ENCODE results near the gene STARD8.

STARD8 gene

DNA sequence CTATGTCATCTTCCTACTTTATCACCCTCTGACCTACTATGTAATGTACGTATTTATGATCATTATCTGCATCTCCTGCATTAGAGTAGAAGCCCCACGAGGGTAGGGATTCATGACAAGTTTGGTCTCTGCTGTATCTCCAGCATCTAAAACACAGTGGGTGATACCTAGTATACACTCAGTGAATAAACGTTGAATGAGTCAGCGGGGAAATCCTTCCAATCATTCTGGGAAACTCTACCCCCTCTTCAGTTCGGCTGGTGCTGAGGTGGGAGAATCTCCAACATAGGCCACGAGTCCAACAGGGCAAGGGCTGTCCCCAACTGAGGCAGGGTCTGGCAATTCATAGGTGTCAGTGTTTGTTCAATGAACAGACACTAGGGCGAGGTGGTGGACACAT, 106.9 kb downstream of the STARD8 start:
- Histone ChIP-seq H3K9ac (ENCODE audit: low read length in 5 of 5) (no peak overlapping the region), H3K9me3 (ENCODE audit: control insufficient read depth in 5 of 5, low read length in 5 of 5) (peaks cover 0 to 2% (median 0%) of the 10 kb centered on the region in 5 donors), H3K4me1 (ENCODE audit: control insufficient read depth in 5 of 5, insufficient read depth in 5 of 5, low read length in 5 of 5) (no peaks in the 10 kb centered on the region), H3K4me3 (ENCODE audit: low read depth in 1 of 5, low read length in 5 of 5) (no peak overlapping the region), H3K27me3 (ENCODE audit: control insufficient read depth in 5 of 5, insufficient read depth in 4 of 5, low read length in 5 of 5) (peaks cover 6 to 17% (median 9%) of the 10 kb centered on the region in 5 donors), H3K36me3 (ENCODE audit: control insufficient read depth in 5 of 5, insufficient read depth in 5 of 5, low read length in 5 of 5) (no peaks in the 10 kb centered on the region), H3K27ac (ENCODE audit: low read depth, low read length) (no peak overlapping the region)

DNA sequence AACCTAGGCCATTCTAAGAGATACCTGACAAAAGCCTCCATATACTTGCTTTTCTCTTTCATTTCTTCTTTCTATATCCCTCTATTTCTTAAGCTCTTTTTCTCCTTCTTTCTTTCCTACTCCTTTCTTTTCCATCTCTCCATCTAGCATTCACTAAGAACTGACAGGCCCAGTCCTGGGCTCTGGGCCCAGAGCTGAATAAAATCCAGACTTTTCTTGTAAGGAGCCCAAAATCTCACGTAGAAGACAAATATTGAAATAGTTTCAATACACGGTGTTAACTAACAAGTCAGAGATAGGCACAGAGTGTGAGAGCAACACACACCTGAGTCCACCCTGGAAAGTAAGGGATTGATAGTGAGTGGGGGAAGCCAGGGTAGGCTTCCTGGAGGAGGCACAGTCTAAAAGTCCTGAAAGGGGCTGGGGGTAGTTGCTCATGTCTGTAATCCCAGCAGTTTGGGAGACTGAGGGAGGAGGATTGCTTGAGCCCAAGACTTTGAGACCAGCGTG, 108.2 kb downstream of the STARD8 start:
- H3K9me3 ChIP-seq (ENCODE audit: control insufficient read depth in 5 of 5, low read length in 5 of 5) = no peaks in the 10 kb centered on the region
- H3K4me3 ChIP-seq (ENCODE audit: low read depth in 1 of 5, low read length in 5 of 5) = no peak overlapping the region
- H3K27me3 ChIP-seq (ENCODE audit: control insufficient read depth in 5 of 5, insufficient read depth in 4 of 5, low read length in 5 of 5) = peaks cover 6 to 21% (median 14%) of the 10 kb centered on the region in 5 donors
- H3K4me1 ChIP-seq (ENCODE audit: control insufficient read depth in 5 of 5, insufficient read depth in 5 of 5, low read length in 5 of 5) = no peaks in the 10 kb centered on the region
- H3K36me3 ChIP-seq (ENCODE audit: control insufficient read depth in 5 of 5, insufficient read depth in 5 of 5, low read length in 5 of 5) = no peaks in the 10 kb centered on the region
- H3K27ac ChIP-seq (ENCODE audit: low read depth, low read length) = no peak overlapping the region
- H3K9ac ChIP-seq (ENCODE audit: low read length in 5 of 5) = no peak overlapping the region

DNA sequence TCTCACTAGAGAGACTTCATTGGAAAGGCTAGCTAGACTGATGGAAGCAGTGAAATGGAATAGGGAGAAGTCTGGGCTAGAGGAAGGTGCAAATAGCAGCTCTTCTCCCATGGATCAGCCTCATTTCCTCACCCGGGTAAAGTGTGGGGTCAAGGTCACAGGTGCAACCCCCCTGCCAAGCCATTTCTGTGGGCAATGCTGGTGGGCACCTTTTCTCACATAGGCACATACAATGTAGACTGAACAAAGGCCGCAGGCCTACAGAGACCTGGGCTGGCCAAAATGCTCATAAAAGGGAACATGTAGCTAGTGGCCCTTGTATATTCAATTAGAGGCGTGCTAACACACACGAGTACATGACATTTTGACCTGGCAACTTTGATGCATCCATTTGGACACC, 109.9 kb downstream of the STARD8 start:
- Histone ChIP-seq H3K27ac (ENCODE audit: low read depth, low read length) (no peak overlapping the region), H3K36me3 (ENCODE audit: control insufficient read depth in 5 of 5, insufficient read depth in 5 of 5, low read length in 5 of 5) (no peaks in the 10 kb centered on the region), H3K4me1 (ENCODE audit: control insufficient read depth in 5 of 5, insufficient read depth in 5 of 5, low read length in 5 of 5) (no peaks in the 10 kb centered on the region), H3K9me3 (ENCODE audit: control insufficient read depth in 5 of 5, low read length in 5 of 5) (no peaks in the 10 kb centered on the region), H3K4me3 (ENCODE audit: low read depth in 1 of 5, low read length in 5 of 5) (no peak overlapping the region), H3K27me3 (ENCODE audit: control insufficient read depth in 5 of 5, insufficient read depth in 4 of 5, low read length in 5 of 5) (peaks cover 6 to 21% (median 7%) of the 10 kb centered on the region in 5 donors), H3K9ac (ENCODE audit: low read length in 5 of 5) (no peak overlapping the region)

DNA sequence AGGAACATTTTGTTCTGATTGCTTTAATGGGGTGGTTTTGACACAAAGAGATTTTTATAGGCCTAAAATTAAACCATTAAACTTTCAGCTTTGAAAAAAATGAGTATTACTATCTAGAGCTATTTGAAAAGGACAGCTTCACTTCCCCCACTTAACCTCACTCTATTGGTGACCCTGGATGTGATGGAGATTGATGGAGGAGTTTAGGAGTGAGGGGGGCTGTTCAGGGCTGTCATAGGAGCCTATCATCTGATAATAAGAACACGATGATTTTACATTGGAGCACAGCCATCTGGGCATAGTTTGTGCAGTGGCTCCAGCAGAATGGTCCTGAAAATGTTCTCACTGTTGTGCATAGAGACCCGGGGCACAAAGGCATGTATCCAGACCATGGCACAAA, 110.3 kb downstream of the STARD8 start:
- Histone ChIP-seq H3K4me1 (ENCODE audit: control insufficient read depth in 5 of 5, insufficient read depth in 5 of 5, low read length in 5 of 5) (no peaks in the 10 kb centered on the region), H3K27ac (ENCODE audit: low read depth, low read length) (no peak overlapping the region), H3K36me3 (ENCODE audit: control insufficient read depth in 5 of 5, insufficient read depth in 5 of 5, low read length in 5 of 5) (no peaks in the 10 kb centered on the region), H3K9ac (ENCODE audit: low read length in 5 of 5) (no peak overlapping the region), H3K4me3 (ENCODE audit: low read depth in 1 of 5, low read length in 5 of 5) (no peak overlapping the region), H3K9me3 (ENCODE audit: control insufficient read depth in 5 of 5, low read length in 5 of 5) (no peaks in the 10 kb centered on the region), H3K27me3 (ENCODE audit: control insufficient read depth in 5 of 5, insufficient read depth in 4 of 5, low read length in 5 of 5) (peaks cover 6 to 21% (median 7%) of the 10 kb centered on the region in 5 donors)

DNA sequence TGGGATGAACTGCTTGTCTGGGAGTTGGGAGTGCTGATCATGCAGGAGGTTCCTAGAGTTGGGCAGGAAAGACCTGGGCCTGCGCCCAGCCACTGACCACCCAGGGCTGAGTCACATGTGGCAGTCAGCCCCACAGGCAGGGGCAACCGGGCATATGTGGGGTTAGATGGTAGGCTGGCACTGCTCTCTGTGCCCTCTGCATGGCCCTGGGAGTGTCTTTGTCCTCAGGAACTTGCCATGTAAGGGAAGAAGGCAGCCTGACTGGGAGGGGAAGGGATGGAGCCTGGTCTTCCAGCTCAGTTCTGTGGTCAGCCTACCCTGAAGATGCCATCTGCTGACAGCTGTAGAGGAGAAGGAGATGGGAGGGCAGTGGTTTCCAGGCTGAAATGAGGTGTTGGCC, 111.2 kb downstream of the STARD8 start:
- H3K4me3 ChIP-seq (ENCODE audit: low read depth in 1 of 5, low read length in 5 of 5) = no peak overlapping the region
- H3K9me3 ChIP-seq (ENCODE audit: control insufficient read depth in 5 of 5, low read length in 5 of 5) = no peaks in the 10 kb centered on the region
- H3K4me1 ChIP-seq (ENCODE audit: control insufficient read depth in 5 of 5, insufficient read depth in 5 of 5, low read length in 5 of 5) = no peaks in the 10 kb centered on the region
- H3K9ac ChIP-seq (ENCODE audit: low read length in 5 of 5) = no peak overlapping the region
- H3K36me3 ChIP-seq (ENCODE audit: control insufficient read depth in 5 of 5, insufficient read depth in 5 of 5, low read length in 5 of 5) = no peaks in the 10 kb centered on the region
- H3K27me3 ChIP-seq (ENCODE audit: control insufficient read depth in 5 of 5, insufficient read depth in 4 of 5, low read length in 5 of 5) = peaks cover 5 to 21% (median 7%) of the 10 kb centered on the region in 5 donors
- no peak overlapping the region for H3K27ac ChIP-seq (ENCODE audit: low read depth, low read length)

DNA sequence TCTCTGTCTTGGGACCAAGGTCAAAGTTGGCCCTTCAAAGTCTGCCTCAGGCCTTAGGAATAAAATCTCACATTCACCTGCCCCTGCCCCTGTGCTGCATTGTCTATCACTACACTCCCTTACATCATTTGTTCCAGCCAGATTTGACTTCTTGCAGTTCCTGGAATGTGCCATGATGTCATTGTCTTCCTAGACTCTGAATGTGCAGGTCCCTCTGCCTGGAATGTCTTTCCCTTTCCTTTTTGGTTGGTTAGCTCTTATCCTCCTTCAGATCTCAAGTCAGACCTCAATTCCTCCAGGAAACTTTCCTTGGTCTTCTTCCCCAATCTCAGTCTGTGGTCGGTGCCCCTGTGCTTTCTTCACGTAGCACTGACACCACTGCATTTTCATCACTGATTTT, 113.6 kb downstream of the STARD8 start:
- Histone ChIP-seq H3K9me3 (ENCODE audit: control insufficient read depth in 5 of 5, low read length in 5 of 5) (peaks cover 0 to 4% (median 0%) of the 10 kb centered on the region in 5 donors), H3K4me1 (ENCODE audit: control insufficient read depth in 5 of 5, insufficient read depth in 5 of 5, low read length in 5 of 5) (no peaks in the 10 kb centered on the region), H3K9ac (ENCODE audit: low read length in 5 of 5) (no peak overlapping the region), H3K4me3 (ENCODE audit: low read depth in 1 of 5, low read length in 5 of 5) (no peak overlapping the region), H3K27ac (ENCODE audit: low read depth, low read length) (no peak overlapping the region), H3K27me3 (ENCODE audit: control insufficient read depth in 5 of 5, insufficient read depth in 4 of 5, low read length in 5 of 5) (peaks cover 4 to 14% (median 6%) of the 10 kb centered on the region in 5 donors), H3K36me3 (ENCODE audit: control insufficient read depth in 5 of 5, insufficient read depth in 5 of 5, low read length in 5 of 5) (no peaks in the 10 kb centered on the region)

DNA sequence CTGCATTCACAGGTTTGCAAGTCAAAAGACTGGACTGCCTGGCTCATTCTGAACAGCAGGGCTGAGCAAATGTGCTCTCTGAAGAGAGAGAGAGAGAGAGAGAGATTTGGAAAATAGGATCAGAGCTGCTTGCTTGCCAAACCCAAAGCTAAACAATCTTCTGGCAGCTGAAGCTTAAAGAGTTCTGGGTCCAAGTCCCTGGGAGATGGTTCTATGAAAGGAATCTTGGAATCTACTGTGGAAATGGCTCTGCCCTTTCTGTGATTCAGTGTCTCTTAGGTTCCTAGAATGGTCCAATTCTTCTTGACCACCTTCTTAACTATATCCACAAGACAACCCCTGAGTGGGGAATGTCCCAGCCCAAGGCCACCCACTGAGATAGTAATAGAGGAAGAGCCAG, 115.3 kb downstream of the STARD8 start:
- Histone ChIP-seq H3K36me3 (ENCODE audit: control insufficient read depth in 5 of 5, insufficient read depth in 5 of 5, low read length in 5 of 5) (no peaks in the 10 kb centered on the region), H3K27me3 (ENCODE audit: control insufficient read depth in 5 of 5, insufficient read depth in 4 of 5, low read length in 5 of 5) (peaks cover 0 to 22% (median 4%) of the 10 kb centered on the region in 5 donors), H3K4me3 (ENCODE audit: low read depth in 1 of 5, low read length in 5 of 5) (no peak overlapping the region), H3K4me1 (ENCODE audit: control insufficient read depth in 5 of 5, insufficient read depth in 5 of 5, low read length in 5 of 5) (no peaks in the 10 kb centered on the region), H3K27ac (ENCODE audit: low read depth, low read length) (no peak overlapping the region), H3K9me3 (ENCODE audit: control insufficient read depth in 5 of 5, low read length in 5 of 5) (peaks cover 0 to 4% (median 0%) of the 10 kb centered on the region in 5 donors), H3K9ac (ENCODE audit: low read length in 5 of 5) (no peak overlapping the region)

DNA sequence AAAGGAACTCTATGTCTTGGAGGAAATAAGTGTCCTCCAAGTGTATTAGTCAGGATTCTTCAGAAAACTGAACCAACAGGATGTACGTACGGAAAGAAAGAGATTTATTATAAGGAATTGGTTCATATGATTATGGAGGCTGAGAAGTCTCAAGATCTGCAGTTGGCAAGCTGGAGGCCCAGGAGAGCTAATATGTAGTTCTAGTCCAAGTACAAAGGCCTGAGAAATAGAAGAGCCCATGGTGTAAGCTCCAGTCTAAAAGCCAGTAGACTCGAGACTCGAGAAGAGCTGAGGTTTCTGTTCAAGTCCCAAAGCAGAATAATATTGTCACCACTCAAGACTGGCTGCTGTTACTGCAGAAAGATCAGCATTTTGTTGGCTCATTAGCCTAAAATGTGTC, 116.0 kb downstream of the STARD8 start:
- no peaks in the 10 kb centered on the region for H3K4me1 ChIP-seq (ENCODE audit: control insufficient read depth in 5 of 5, insufficient read depth in 5 of 5, low read length in 5 of 5)
- no peak overlapping the region for H3K27ac ChIP-seq (ENCODE audit: low read depth, low read length)
- no peaks in the 10 kb centered on the region for H3K36me3 ChIP-seq (ENCODE audit: control insufficient read depth in 5 of 5, insufficient read depth in 5 of 5, low read length in 5 of 5)

More for the DNA sequence above, 116.0 kb downstream of the STARD8 start:
- Histone ChIP-seq H3K4me3 (ENCODE audit: low read depth in 1 of 5, low read length in 5 of 5) (no peak overlapping the region), H3K9me3 (ENCODE audit: control insufficient read depth in 5 of 5, low read length in 5 of 5) (peaks cover 0 to 4% (median 0%) of the 10 kb centered on the region in 5 donors), H3K9ac (ENCODE audit: low read length in 5 of 5) (no peak overlapping the region), H3K27me3 (ENCODE audit: control insufficient read depth in 5 of 5, insufficient read depth in 4 of 5, low read length in 5 of 5) (peaks cover 0 to 22% (median 4%) of the 10 kb centered on the region in 5 donors)
